HEK293 (cell line): Measurements from ENCODE around the gene PIGR.

Experiments used
- CTCF ChIA-PET: fragments of 350-600 bp; formaldehyde crosslinking; extraction: SDS; loops from one replicate; lab custom pipeline; 2021; ENCODE audit warnings: antibody characterized with exemption; lab: Yijun Ruan, JAX
- POLR2A ChIA-PET: fragments of 300-600 bp; formaldehyde crosslinking; extraction: SDS; loops from one replicate; lab custom pipeline; 2020; ENCODE audit warnings: antibody characterized with exemption, inconsistent platforms; lab: Yijun Ruan, JAX
- H3K27ac ChIP-seq: fragments of 200-500 bp; sonication (Bioruptor generic); 2 replicates; pipeline ENCODE4 v1.5.1; 2014; ENCODE audit warnings: low read depth, low read length, control low read depth, inconsistent platforms; ENCODE audit errors: extremely low read depth
- H3K36me3 ChIP-seq, 2 experiments: fragments of 200-500 bp in 1 of 2; sonication (Bioruptor generic) in 1 of 2; 1 replicate in 1 of 2; 2 replicates in 1 of 2; pipeline ENCODE4 v1.5.1; 2014 to 2017; ENCODE audit warnings: inconsistent platforms in 2 of 2, low read length in 2 of 2; ENCODE audit not compliant: control insufficient read depth in 2 of 2, insufficient read depth in 1 of 2
- H3K4me1 ChIP-seq: fragments of 200-500 bp; sonication (Bioruptor generic); 2 replicates; pipeline ENCODE4 v1.5.1; 2014; ENCODE audit warnings: mild to moderate bottlenecking, low read length, inconsistent platforms; ENCODE audit not compliant: control insufficient read depth, insufficient read depth
- H3K4me3 ChIP-seq: 2 replicates; pipeline ENCODE4 v1.5.1; 2011; ENCODE audit warnings: low read depth, mild to moderate bottlenecking, control low read depth, low read length, moderate library complexity
- H3K9me3 ChIP-seq: fragments of 200-500 bp; sonication (Bioruptor generic); 2 replicates; pipeline ENCODE4 v1.5.1; 2014; ENCODE audit warnings: low read depth, low read length, inconsistent platforms; ENCODE audit not compliant: control insufficient read depth, insufficient read depth
- GFI1B ChIP-seq: fragments of 450-650 bp; formaldehyde crosslinking; IDR thresholded peaks from 2 replicates; pipeline ENCODE4 v1.5.1; 2016; ENCODE audit warnings: missing biosample characterization, missing genetic modification characterization
- GLI2 ChIP-seq: fragments of 450-650 bp; formaldehyde crosslinking; IDR thresholded peaks from 2 replicates; pipeline ENCODE4; 2017; ENCODE audit warnings: missing biosample characterization, missing genetic modification characterization, low read depth, borderline replicate concordance
- INSM2 ChIP-seq: fragments of 450-650 bp; formaldehyde crosslinking; IDR thresholded peaks from 2 replicates; pipeline ENCODE4 v1.5.1; 2016; ENCODE audit warnings: missing biosample characterization, missing genetic modification characterization
- KLF16 ChIP-seq: fragments of 450-650 bp; formaldehyde crosslinking; IDR thresholded peaks from 2 replicates; pipeline ENCODE4 v1.5.1; 2017; ENCODE audit warnings: missing biosample characterization, missing genetic modification characterization
- TRIM28 ChIP-seq: IDR thresholded peaks from 2 replicates; pipeline ENCODE4 v1.6.1; 2011; ENCODE audit warnings: low read length, control low read depth, borderline replicate concordance
- ZBTB17 ChIP-seq: fragments of 450-650 bp; formaldehyde crosslinking; IDR thresholded peaks from 2 replicates; pipeline ENCODE4 v1.5.1; 2016; ENCODE audit warnings: missing biosample characterization, missing genetic modification characterization
- ZNF184 ChIP-seq: fragments of 450-650 bp; IDR thresholded peaks from 2 replicates; pipeline ENCODE4 v1.5.1; 2018; ENCODE audit warnings: missing biosample characterization, mild to moderate bottlenecking, missing genetic modification characterization
- ZNF23 ChIP-seq: fragments of 450-650 bp; formaldehyde crosslinking; IDR thresholded peaks from 2 replicates; pipeline ENCODE4 v1.5.1; 2016; ENCODE audit warnings: missing biosample characterization, missing genetic modification characterization, borderline replicate concordance
- ZNF311 ChIP-seq: fragments of 450-650 bp; formaldehyde crosslinking; IDR thresholded peaks from 2 replicates; pipeline ENCODE4 v1.5.1; 2017; ENCODE audit warnings: missing biosample characterization, missing genetic modification characterization, borderline replicate concordance
- ZNF324 ChIP-seq: fragments of 450-650 bp; formaldehyde crosslinking; IDR thresholded peaks from 2 replicates; pipeline ENCODE4 v1.5.1; 2016; ENCODE audit warnings: missing biosample characterization, missing genetic modification characterization
- ZNF335 ChIP-seq: fragments of 450-650 bp; formaldehyde crosslinking; conservative IDR thresholded peaks from 2 replicates; pipeline ENCODE4 v1.5.1; 2016; ENCODE audit warnings: missing biosample characterization, missing genetic modification characterization
- ZNF416 ChIP-seq: fragments of 450-650 bp; formaldehyde crosslinking; IDR thresholded peaks from 2 replicates; pipeline ENCODE4 v1.5.1; 2016; ENCODE audit warnings: missing biosample characterization, missing genetic modification characterization
- ZNF449 ChIP-seq: fragments of 450-650 bp; formaldehyde crosslinking; IDR thresholded peaks from 2 replicates; pipeline ENCODE4 v1.5.1; 2017; ENCODE audit warnings: missing biosample characterization, mild to moderate bottlenecking, missing genetic modification characterization, moderate library complexity
- ZNF510 ChIP-seq: fragments of 450-650 bp; formaldehyde crosslinking; IDR thresholded peaks from 2 replicates; pipeline ENCODE4 v1.5.1; 2018; ENCODE audit warnings: mild to moderate bottlenecking, missing genetic modification characterization, missing biosample characterization; ENCODE audit not compliant: insufficient replicate concordance
- ZNF555 ChIP-seq: fragments of 450-650 bp; formaldehyde crosslinking; conservative IDR thresholded peaks from 2 replicates; pipeline ENCODE4 v1.5.1; 2017; ENCODE audit warnings: missing biosample characterization, mild to moderate bottlenecking, missing genetic modification characterization, inconsistent platforms
- ZNF596 ChIP-seq: fragments of 450-650 bp; IDR thresholded peaks from 2 replicates; pipeline ENCODE4 v1.5.0; 2018; ENCODE audit warnings: missing biosample characterization, mild to moderate bottlenecking, missing genetic modification characterization, moderate library complexity
- ZNF707 ChIP-seq: fragments of 450-650 bp; formaldehyde crosslinking; IDR thresholded peaks from 2 replicates; pipeline ENCODE4 v1.5.1; 2016; ENCODE audit warnings: missing biosample characterization, missing genetic modification characterization
- ZNF768 ChIP-seq: fragments of 450-650 bp; formaldehyde crosslinking; IDR thresholded peaks from 2 replicates; pipeline ENCODE4 v1.5.1; 2018; ENCODE audit warnings: missing biosample characterization, mild to moderate bottlenecking, missing genetic modification characterization

The PIGR gene

GRCh38 chr1:206957639-206958038, 11.4 kb upstream of the PIGR start:
- H3K9me3 ChIP-seq: no peaks in the 10 kb centered on the region
- H3K36me3 ChIP-seq: no peaks in the 10 kb centered on the region
- no peaks in the 10 kb centered on the region for H3K4me1 ChIP-seq
- no peak for TF ChIP-seq ZNF335
- no peak for TF ChIP-seq ZNF510 (tag by site-specific recombination)
- TF ChIP-seq ZNF23 (tag by site-specific recombination): no peak
- TF ChIP-seq ZNF596 (tag by site-specific recombination): no peak
- TF ChIP-seq, all 188 proteins: peak for 0
- no peak overlapping the region for H3K27ac ChIP-seq
- H3K4me3 ChIP-seq: no peak overlapping the region
- ChIA-PET CTCF (interaction anchor here (0.6 to 3.3 kb wide), 4 partner anchors 16 to 282 kb away, joined by 3 to 12 read pairs (median 4); no protein-coding TSS in a partner anchor), POLR2A (no interaction called here)

- no peaks in the 10 kb centered on the region for H3K36me3 ChIP-seq
- H3K27ac ChIP-seq: no peak overlapping the region
- no peak overlapping the region for H3K4me3 ChIP-seq
- H3K4me1 ChIP-seq: no peaks in the 10 kb centered on the region
- POLR2A ChIA-PET: no interaction called here
- CTCF ChIA-PET: interaction anchor here (0.9 kb wide), 1 partner anchor 229 kb away, joined by 3 read pairs; no protein-coding TSS in a partner anchor
- no peak for TF ChIP-seq ZNF707 (tag by site-specific recombination)
- no peak for TF ChIP-seq ZBTB17 (tag by site-specific recombination)
- no peak for TF ChIP-seq TRIM28
- TF ChIP-seq ZNF184 (tag by site-specific recombination): no peak
- no peak for TF ChIP-seq ZNF555
- no peak for TF ChIP-seq ZNF449 (tag by site-specific recombination)
- TF ChIP-seq ZNF768: no peak
- TF ChIP-seq ZNF416 (tag by site-specific recombination): no peak
- no peak for TF ChIP-seq INSM2
- no peak for TF ChIP-seq GLI2 (tag by site-specific recombination)
- TF ChIP-seq ZNF311: no peak
- no peak for TF ChIP-seq KLF16 (tag by site-specific recombination)
- TF ChIP-seq GFI1B (tag by site-specific recombination): no peak
- no peak for TF ChIP-seq ZNF324 (tag by site-specific recombination)
- TF ChIP-seq, all 188 proteins: peak for 0
- no peaks in the 10 kb centered on the region for H3K9me3 ChIP-seq
Measured at GRCh38 chr1:206955476-206956451, 9.5 kb upstream of the PIGR start.
